Astrocyte (in vitro differentiated cells and primary cell): ENCODE data around the gene ZNF782. TPM values are rescaled to one million over a fixed set of nuclear protein-coding genes. Genes with fewer than 3 reads are reported as not detected.
A peak's percentile ranks its signal among the peaks of the same experiment; 100 is the strongest.

Experiments used
- DNase-seq: peaks from one replicate; pipeline ENCODE4 v3.0.0-alpha.2; 2010; ENCODE audit warnings: low read depth
- FAIRE-seq: peaks from 2 replicates; lab custom pipeline; 2011; peaks lifted over from hg19 to GRCh38; lab: Jason Lieb, UNC
- H2AFZ ChIP-seq: 2 replicates; pipeline ENCODE4 v1.6.0; 2012; ENCODE audit warnings: low read depth, low read length, inconsistent platforms
- H3K27ac ChIP-seq: 2 replicates; pipeline ENCODE4 v1.5.1; 2011; ENCODE audit warnings: low read depth, low read length, inconsistent platforms
- H3K27me3 ChIP-seq: 2 replicates; pipeline ENCODE4 v1.6.0; 2011; ENCODE audit warnings: low read length, inconsistent platforms; ENCODE audit not compliant: insufficient read depth
- H3K36me3 ChIP-seq: 2 replicates; pipeline ENCODE4 v1.5.1; 2011; ENCODE audit warnings: low read length, inconsistent platforms; ENCODE audit not compliant: insufficient read depth
- H3K4me1 ChIP-seq: 2 replicates; pipeline ENCODE4 v1.5.1; 2011; ENCODE audit warnings: low read length, inconsistent platforms; ENCODE audit not compliant: insufficient read depth
- H3K4me2 ChIP-seq: 2 replicates; pipeline ENCODE4 v1.6.0; 2012; ENCODE audit warnings: low read length, inconsistent platforms
- H3K4me3 ChIP-seq: 2 replicates; pipeline ENCODE4 v1.5.1; 2011; ENCODE audit warnings: low read depth, mild to moderate bottlenecking, low read length, inconsistent platforms; ENCODE audit not compliant: insufficient read depth
- H3K79me2 ChIP-seq: 2 replicates; pipeline ENCODE4 v1.6.0; 2012; ENCODE audit warnings: mild to moderate bottlenecking, low read length, inconsistent platforms; ENCODE audit not compliant: insufficient read depth
- H3K9ac ChIP-seq: 2 replicates; pipeline ENCODE4 v1.6.0; 2012; ENCODE audit warnings: mild to moderate bottlenecking, low read length, inconsistent platforms
- H3K9me3 ChIP-seq: 2 replicates; pipeline ENCODE4 v1.5.1; 2012; ENCODE audit warnings: low read depth, mild to moderate bottlenecking, low read length, inconsistent platforms; ENCODE audit not compliant: insufficient read depth
- H4K20me1 ChIP-seq: 2 replicates; pipeline ENCODE4 v1.6.0; 2012; ENCODE audit warnings: low read length, inconsistent platforms; ENCODE audit not compliant: insufficient read depth
- H3K27ac Mint-ChIP-seq: one replicate; pipeline ENCODE4 v1.8.0; 2021; ENCODE audit warnings: mild to moderate bottlenecking, mixed read lengths; ENCODE audit not compliant: unreplicated experiment
- H3K27me3 Mint-ChIP-seq: one replicate; pipeline ENCODE4 v1.8.0; 2021; ENCODE audit warnings: low read depth, mixed read lengths; ENCODE audit not compliant: unreplicated experiment
- H3K36me3 Mint-ChIP-seq: one replicate; pipeline ENCODE4 v1.8.0; 2021; ENCODE audit warnings: low read depth, mixed read lengths; ENCODE audit not compliant: unreplicated experiment
- H3K4me1 Mint-ChIP-seq: one replicate; pipeline ENCODE4 v1.8.0; 2021; ENCODE audit warnings: low read depth, mixed read lengths; ENCODE audit not compliant: unreplicated experiment
- H3K4me3 Mint-ChIP-seq: one replicate; pipeline ENCODE4 v1.8.0; 2021; ENCODE audit warnings: mild to moderate bottlenecking, moderate library complexity, mixed read lengths; ENCODE audit not compliant: unreplicated experiment
- H3K9me3 Mint-ChIP-seq: one replicate; pipeline ENCODE4 v1.8.0; 2021; ENCODE audit warnings: mild to moderate bottlenecking, mixed read lengths; ENCODE audit not compliant: unreplicated experiment
- EZH2 ChIP-seq: IDR thresholded peaks from 2 replicates; pipeline ENCODE4 v1.6.1; 2012; ENCODE audit warnings: mild to moderate bottlenecking, low read length, inconsistent platforms; ENCODE audit not compliant: insufficient read depth
- total RNA-seq: library from RNA; stranded (reverse); gene quantifications from 2 replicates; pipeline ENCODE4 v1.2.1, GENCODE V29; 2021
- TF ChIP-seq, protein P1 (sequence below): IDR thresholded peaks from 2 replicates; pipeline ENCODE4 v1.5.1; 2011; ENCODE audit warnings: low read depth, mild to moderate bottlenecking, inconsistent platforms, low read length, moderate library complexity; ENCODE audit not compliant: insufficient read depth

The ZNF782 gene
- total RNA-seq, 1 donor from 2014 or later = 2.7 TPM

DNA sequence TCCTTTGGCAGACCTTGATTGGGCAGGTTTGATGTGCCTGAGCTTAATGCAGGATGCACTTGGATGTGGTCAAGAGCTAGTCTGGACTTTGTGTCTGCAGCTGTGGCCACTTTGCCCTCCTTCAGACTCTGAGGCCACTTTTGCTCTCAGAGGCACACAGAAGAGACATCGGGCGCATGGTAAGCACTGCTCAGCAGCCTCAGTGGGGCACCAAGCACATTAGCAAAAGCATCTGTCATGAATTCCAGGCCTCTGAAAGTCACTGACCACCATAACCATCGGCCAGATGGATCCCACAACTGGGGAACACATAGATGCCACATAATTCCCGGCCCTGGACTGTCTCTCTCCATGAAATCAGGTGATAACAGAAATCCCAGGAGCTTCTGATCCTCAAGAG lies 34.3 kb upstream of the ZNF782 start:
- no peak for TF ChIP-seq EZH2
- TF ChIP-seq, protein P1, sequence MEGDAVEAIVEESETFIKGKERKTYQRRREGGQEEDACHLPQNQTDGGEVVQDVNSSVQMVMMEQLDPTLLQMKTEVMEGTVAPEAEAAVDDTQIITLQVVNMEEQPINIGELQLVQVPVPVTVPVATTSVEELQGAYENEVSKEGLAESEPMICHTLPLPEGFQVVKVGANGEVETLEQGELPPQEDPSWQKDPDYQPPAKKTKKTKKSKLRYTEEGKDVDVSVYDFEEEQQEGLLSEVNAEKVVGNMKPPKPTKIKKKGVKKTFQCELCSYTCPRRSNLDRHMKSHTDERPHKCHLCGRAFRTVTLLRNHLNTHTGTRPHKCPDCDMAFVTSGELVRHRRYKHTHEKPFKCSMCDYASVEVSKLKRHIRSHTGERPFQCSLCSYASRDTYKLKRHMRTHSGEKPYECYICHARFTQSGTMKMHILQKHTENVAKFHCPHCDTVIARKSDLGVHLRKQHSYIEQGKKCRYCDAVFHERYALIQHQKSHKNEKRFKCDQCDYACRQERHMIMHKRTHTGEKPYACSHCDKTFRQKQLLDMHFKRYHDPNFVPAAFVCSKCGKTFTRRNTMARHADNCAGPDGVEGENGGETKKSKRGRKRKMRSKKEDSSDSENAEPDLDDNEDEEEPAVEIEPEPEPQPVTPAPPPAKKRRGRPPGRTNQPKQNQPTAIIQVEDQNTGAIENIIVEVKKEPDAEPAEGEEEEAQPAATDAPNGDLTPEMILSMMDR = no peak
- no peak overlapping the region for H3K4me2 ChIP-seq
- FAIRE-seq (no peak), DNase-seq (no peak)
- H3K9me3 ChIP-seq = no peaks in the 10 kb centered on the region
- Mint-ChIP-seq H3K4me1 (peaks cover 15% of the 10 kb centered on the region), H3K27ac (no peak overlapping the region), H3K9me3 (no peaks in the 10 kb centered on the region), H3K27me3 (no peaks in the 10 kb centered on the region), H3K36me3 (peaks cover 3% of the 10 kb centered on the region), H3K4me3 (no peak overlapping the region)
- H2AFZ ChIP-seq = no peak overlapping the region
- H3K4me3 ChIP-seq = no peak overlapping the region
- no peaks in the 10 kb centered on the region for H4K20me1 ChIP-seq
- no peaks in the 10 kb centered on the region for H3K36me3 ChIP-seq
- no peak overlapping the region for H3K27ac ChIP-seq
- no peaks in the 10 kb centered on the region for H3K79me2 ChIP-seq
- H3K27me3 ChIP-seq = no peaks in the 10 kb centered on the region
- no peak overlapping the region for H3K9ac ChIP-seq
- peaks cover 9% of the 10 kb centered on the region for H3K4me1 ChIP-seq

DNA sequence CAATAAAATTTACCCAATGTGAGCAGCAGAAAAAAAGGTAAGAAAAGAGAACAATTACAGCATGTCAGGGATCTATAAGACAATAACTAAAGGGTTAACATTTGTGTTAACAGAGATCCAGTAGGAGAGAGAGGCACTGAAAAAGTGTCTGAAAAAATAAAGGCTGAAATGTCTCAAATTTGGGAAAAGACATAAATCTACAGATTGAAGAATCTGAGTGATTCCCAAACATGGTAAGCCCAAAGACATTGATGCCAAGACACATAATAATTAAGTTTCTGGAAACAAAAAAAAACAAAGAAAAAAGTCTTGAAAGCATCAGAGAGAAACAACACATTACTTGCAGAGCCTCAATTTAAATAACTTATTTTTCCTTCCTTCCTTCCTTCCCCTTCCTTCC lies 31.1 kb upstream of the ZNF782 start:
- H3K27me3 Mint-ChIP-seq = no peaks in the 10 kb centered on the region
- Histone ChIP-seq H3K4me2 (no peak overlapping the region), H4K20me1 (no peaks in the 10 kb centered on the region), H3K4me3 (no peak overlapping the region), H3K79me2 (no peaks in the 10 kb centered on the region), H3K36me3 (no peaks in the 10 kb centered on the region), H3K9ac (no peak overlapping the region), H3K9me3 (no peaks in the 10 kb centered on the region), H3K27ac (no peak overlapping the region), H3K27me3 (no peaks in the 10 kb centered on the region), H2AFZ (no peak overlapping the region), H3K4me1 (peaks cover 9% of the 10 kb centered on the region)
- H3K4me3 Mint-ChIP-seq = no peak overlapping the region
- no peak for DNase-seq
- TF ChIP-seq, protein P1 = no peak
- TF ChIP-seq EZH2 = no peak
- no peak overlapping the region for H3K27ac Mint-ChIP-seq
- FAIRE-seq = no peak
- no peaks in the 10 kb centered on the region for H3K36me3 Mint-ChIP-seq
- H3K9me3 Mint-ChIP-seq = no peaks in the 10 kb centered on the region
- H3K4me1 Mint-ChIP-seq = peaks cover 15% of the 10 kb centered on the region

DNA sequence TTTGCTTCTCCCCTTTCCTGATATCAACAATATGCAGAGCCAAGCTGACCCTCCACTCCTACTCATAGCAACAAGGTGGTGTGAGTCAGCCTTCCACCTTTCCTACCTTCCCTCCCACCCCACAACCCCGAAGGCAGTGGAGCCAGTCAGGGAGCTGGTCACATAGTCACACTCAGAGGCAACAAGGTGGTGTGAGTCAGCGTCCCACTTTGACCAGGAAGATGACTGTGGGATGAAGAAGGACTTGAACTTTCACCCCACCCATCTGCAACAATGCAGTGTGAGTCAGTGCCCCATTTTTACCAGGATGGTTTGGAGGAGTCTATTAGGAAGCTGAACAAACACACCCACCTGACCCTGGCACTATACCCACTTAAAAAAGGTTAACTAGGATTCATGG lies 30.1 kb upstream of the ZNF782 start:
- peaks cover 9% of the 10 kb centered on the region for H3K4me1 ChIP-seq
- Mint-ChIP-seq H3K36me3 (no peaks in the 10 kb centered on the region), H3K27ac (peak overlapping the region; percentile 53), H3K27me3 (no peaks in the 10 kb centered on the region), H3K9me3 (no peaks in the 10 kb centered on the region), H3K4me1 (peaks cover 15% of the 10 kb centered on the region), H3K4me3 (no peak overlapping the region)
- FAIRE-seq = no peak
- no peaks in the 10 kb centered on the region for H4K20me1 ChIP-seq
- no peak overlapping the region for H3K4me3 ChIP-seq
- no peak overlapping the region for H2AFZ ChIP-seq
- no peaks in the 10 kb centered on the region for H3K79me2 ChIP-seq
- no peak overlapping the region for H3K9ac ChIP-seq
- TF ChIP-seq, protein P1 = no peak
- TF ChIP-seq EZH2 = no peak
- DNase-seq = peak; percentile 72
- no peak overlapping the region for H3K27ac ChIP-seq
- no peaks in the 10 kb centered on the region for H3K9me3 ChIP-seq
- no peaks in the 10 kb centered on the region for H3K36me3 ChIP-seq
- no peaks in the 10 kb centered on the region for H3K27me3 ChIP-seq
- H3K4me2 ChIP-seq = peak overlapping the region; percentile 43
